ENCODE results near the gene VSTM2L.

- no peak for TF ChIP-seq EZH2 (IDR thresholded peaks at IDR 0.05; ENCODE audit: insufficient read depth, poor library complexity, severe bottlenecking)
- TF ChIP-seq EZH2phosphoT487 (IDR thresholded peaks at IDR 0.05; ENCODE audit: insufficient read depth, low read depth): no peak
Measured at GRCh38 chr20:37901240-37901639, 1.7 kb upstream of the VSTM2L start.

Data from GM23248 (cell line).